Measurements from ENCODE around the gene UBE2U.
"Not testable (repeated sequence)": the region's sequence is repeated elsewhere in the genome, so short reads cannot be mapped to it uniquely, and the experiment has no call there.

The UBE2U gene

DNA sequence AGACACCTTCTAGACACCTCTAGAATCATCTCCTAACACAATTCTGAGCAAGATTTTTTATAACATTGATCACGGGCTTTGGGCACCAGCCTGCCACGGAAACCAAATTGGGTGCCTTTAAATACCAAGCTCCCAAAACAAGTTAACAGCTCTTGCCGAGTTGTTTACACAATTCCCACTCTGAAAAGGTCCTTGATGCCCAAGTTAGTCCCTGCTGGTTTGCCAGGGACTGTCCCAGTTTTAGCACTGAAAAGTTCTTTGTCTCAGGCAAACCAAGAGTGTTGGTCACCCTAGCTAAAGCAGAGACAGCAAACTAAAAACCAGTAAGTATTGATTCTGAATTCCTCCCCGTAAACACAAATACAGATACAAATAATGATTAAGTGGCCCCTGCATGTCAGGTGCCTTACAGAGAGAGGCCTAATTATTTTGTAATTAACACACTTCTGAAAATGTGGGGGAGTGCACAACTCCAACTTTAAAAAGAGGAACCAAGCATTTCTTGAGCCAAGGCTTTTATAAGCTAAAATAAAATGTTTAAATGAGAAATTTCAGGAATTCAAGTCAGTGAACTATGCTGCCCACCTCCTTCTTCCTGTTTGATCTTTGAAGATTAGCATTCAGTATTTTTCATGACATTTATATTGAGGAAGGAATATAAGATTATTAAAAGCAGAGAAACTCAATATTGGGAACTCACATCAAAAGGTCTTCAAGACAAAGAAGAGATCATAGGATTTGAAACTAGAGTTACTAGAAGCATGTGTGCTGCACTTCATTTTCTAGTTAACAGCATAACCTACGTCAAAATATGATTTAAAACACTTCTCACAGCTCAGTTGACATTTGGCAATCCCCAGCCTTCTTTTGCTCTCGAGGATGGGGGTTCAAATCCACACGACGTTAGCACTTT is 9.0 kb upstream of the UBE2U start:
- no peak for DNase-seq

DNA sequence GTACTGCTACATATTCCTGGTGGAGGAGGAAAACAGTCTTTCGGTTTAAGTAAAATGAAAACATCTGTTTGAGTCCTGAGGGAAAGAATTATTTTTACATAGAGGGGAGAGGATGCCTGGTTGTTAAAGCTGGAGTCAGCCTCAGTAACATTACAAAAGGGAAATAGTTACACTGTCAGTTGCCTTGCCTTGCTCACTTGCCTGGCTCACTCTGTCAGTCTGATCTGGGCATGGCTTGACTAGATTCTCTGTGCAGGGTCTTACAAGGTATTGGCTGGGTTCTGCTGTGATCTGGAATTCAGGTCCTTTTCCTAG is 8.4 kb upstream of the UBE2U start:
- no peak for DNase-seq

DNA sequence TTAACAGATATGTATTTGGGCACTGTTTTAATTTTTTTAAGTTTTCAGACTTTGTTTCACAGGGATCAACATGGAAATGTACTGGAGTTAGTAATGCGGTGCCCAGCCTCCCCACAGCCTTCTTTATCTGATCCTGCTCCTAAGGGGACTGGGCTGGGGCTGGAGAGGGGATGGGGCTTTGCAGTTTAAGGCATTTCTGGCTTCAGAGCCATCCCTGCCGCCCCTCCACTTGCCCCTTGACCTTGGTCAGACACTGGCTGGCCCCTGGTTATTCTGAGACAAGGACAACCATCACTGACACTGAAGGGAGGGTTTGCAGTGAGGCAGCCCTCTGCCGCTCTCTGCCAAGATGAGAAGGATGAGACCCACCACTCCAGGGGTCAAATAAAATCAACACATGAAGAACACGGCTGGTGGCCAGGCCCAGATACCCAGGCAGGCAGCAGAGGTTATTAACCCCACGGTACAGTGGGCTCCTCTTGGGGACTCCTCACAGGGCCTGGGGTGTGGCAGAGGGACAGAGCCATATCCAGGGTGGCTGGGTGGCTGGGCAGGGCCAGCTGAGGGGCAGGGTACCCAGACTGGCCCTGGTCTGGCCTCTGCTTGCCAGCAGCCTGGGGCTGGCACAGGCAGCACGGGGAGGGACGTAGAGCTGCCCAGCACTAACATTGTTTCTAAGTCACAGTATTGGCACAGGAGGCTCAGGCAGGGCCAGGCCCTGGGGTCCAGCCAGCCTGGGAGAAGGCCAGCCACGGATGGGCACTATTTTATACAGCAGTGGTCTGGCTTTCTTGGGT is 7.2 kb upstream of the UBE2U start:
- DNase-seq, result no peak

GRCh38 chr1:64197076-64197475 is 6.3 kb upstream of the UBE2U start:
- no peak for DNase-seq

GRCh38 chr1:64199154-64199553 is 4.3 kb upstream of the UBE2U start:
- no peak for DNase-seq

- no peak for DNase-seq
These were observed 3.4 kb upstream of the UBE2U start for GRCh38 chr1:64200064-64200463.

GRCh38 chr1:64209221-64209620 is 5.8 kb downstream of the UBE2U start:
- no peak for DNase-seq

DNA sequence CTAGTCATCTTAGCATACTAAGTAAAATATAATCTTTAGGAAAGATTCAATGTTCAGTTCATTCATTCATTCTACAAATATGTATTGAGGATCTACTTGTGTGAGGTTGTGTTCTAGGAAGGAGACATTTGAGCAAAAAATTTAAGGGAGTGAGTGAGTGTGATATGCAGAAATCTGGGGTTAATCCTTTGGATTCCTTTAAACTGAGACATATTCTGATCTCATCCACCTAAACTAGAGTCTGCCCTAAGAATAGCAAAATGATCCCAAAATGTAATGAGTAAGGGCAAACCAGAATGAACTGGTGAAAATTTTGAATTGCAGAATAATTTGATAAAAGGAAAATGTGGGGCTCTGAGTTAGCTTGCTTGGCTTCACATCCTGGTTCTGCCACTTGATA is 8.6 kb downstream of the UBE2U start:
- DNase-seq, result no peak

DNA sequence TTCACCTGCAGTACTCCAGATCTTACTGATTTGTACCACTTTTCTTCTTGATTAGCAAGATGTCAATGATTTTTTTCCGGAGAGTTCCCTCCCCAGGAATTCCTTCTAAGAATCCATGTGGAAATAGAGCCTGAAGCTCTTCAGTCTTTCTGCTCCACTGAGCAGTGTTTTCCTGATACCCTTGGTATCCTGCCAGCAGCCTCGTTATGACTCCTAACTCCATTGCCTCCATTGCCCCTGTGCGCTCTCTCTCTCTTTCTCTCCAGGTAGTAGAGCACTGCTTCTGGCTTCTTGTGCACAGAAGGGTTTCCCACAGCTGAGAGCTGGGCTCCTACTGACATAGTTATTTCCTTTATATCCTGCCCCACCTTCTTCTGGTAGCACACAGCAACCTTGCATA is 12.2 kb downstream of the UBE2U start:
- peak; percentile 96 for DNase-seq

DNA sequence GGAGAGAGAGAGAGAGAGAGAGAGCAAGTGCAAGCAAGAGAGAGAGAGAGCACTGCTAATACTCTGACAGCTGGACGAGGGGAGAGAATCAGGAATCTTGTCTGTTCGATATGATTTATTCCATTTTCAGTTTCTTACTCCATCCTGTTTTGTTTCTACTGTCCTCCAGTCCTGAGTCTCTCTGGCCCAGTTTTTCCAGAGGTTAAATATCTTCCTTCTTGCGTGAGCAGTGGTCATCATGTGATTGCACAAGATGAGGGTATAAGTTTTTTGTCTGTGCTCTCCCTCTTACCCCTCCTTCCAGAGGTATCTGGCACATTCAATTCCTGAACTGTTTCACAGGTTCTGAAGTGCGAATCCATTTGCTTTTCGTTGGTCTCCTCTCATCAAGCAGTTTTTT is 16.8 kb downstream of the UBE2U start:
- DNase-seq, result no peak

DNA sequence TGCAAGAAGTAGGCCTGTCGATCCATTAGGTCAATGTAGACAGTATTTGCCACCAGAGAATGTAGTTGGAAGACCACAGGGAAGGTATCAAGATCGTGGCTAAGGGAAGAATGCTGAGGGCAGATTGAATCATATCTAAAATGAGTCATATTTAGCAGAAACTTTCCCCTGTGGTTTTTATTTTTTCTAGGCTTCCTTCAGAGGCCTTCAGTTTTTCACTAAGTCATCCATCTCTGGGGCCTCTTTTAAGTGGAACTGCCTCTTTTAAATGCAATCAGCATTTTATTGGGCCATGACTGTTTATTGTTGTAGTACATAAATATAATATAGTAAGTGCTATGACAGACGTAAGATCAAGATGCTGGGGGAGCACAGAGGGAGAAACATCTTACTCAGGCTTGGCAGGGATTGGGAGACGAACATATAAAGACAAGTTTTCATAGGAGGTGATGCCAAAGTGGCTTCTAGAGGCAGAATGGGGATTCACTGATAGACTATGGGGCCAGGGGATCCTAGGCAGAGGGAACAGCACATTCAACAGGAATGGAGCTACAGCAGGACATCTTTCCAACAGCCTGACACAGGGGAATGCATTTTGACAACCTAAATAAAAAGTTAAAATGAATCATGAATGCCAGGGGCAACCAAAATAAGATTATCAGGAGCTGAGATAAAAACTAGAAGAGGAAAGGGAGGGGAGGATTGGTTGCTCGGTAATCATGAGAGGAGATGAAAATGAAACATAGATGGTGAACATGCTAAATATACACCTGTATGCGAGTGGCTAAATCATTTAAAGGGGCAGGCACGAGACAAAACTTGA is 20.1 kb downstream of the UBE2U start:
- no peak for DNase-seq

DNA sequence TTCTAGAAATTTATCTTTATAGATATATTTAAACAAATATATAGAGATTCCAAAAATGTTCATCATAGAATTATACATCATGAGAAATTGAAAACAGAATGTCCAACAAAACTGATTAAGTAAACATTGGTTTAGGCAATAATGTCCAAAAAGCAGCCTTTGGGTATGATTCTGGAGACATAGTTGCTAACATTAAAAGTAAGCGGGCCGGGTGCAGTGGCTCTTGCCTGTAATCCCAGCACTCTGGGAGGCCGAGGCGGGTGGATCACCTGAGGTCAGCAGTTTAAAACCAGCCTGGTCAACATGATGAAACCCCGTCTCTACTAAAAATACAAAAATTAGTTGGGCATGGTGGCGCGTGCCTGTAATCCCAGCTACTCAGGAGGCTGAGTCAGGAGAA is 20.8 kb downstream of the UBE2U start:
- not testable (repeated sequence) for DNase-seq

DNA sequence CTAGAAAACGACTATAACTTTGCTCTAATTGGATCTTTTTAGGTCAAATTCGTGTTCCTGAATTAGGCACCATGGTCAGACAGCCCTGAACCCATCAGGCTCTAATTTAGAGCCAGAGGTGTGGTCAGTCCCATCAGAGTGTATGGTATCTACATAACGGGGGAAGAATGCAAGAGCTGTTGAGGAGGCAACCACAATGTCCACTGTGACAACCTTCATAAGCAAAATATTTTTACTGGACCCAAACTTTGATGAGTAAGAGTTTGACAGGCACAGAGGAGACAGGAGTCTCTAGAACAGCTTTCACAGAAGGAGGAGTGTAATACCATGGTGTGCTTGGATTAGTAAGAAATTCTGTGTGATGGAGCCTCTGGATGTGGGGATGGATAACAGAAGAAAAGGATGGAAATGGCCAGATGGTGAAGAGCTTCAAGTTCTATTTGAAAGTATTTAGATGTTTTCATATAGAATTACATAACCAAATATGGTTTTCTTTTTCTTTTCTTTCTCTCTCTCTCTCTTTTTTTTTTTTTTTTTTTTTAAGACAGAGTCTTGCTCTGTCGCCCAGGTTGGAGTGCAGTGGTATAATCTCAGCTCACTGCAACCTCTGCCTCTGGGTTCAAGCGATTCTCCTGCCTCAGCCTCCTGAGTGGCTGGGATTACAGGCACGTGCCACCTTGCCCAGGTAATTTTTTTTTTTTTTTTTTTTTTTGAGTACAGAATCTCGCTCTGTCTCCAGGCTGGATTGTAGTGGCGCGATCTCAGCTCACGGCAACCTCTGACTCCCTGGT is 24.9 kb downstream of the UBE2U start:
- DNase-seq, result no peak

- DNase-seq, result peak; percentile 82
These were observed 25.9 kb downstream of the UBE2U start for GRCh38 chr1:64229307-64229706.

- DNase-seq, result peak; percentile 96
These were observed 27.7 kb downstream of the UBE2U start for GRCh38 chr1:64231153-64231552.

- DNase-seq, result peak; percentile 34
These were observed 28.2 kb downstream of the UBE2U start for GRCh38 chr1:64231654-64232053.

DNA sequence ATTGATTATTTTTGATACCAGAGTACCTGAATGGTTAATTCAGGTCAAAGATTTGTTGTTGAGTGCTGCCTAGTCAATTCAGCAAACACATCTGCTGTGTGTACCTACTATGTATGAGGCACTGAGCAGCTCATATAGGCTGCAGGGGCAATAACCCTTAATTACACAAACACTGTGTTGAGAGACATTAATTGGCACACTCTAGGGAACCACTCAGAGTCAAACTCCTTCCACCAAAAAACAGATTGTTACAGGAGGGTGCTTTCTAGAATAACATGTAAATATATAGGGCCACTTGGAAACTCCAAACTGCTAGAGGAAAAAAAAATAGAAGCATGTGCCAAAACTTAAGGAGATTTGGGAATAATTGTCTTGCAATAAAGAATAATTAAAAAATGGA is 31.3 kb downstream of the UBE2U start:
- peak; percentile 33 for DNase-seq

DNA sequence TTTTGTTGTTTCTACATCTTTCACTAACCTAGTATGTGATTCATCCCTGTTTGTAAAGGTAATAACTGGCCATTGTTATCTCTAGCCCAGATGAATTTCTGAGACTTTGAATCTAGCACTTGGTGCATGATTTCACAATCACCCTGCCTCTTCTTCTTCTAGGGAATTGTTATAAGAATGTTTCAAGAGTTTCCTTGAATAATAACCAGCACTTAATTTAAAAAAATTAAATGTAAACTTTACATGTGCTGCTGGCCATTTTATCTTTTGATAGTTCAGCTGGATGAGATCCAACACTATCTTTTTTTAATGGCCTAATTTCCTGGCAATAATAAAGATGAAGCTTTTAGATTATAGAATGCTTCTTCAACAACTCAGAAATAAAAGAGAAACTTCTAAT is 31.8 kb downstream of the UBE2U start:
- DNase-seq, result no peak

- DNase-seq, result no peak
These were observed 32.5 kb downstream of the UBE2U start for GRCh38 chr1:64235910-64236309.

DNA sequence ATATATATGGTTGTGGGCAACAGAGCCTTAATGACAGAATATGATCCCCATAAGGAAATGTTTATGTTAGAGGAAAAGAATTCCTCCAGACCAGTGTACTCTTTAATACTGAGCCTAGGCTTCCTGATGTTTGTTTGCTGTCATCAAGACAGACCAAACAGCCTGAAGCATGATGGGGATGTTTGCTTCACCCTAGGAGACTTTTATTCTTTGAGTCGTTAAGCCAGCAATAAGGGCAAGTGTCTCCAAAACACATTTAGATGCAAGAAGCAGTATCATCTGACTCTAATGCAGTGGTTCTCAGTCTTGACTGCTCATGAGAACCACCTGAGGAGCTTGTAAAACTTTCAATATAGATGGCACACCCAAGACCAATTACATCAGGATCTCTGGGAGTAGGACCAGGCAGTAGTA is 33.1 kb downstream of the UBE2U start:
- no peak for DNase-seq

DNA sequence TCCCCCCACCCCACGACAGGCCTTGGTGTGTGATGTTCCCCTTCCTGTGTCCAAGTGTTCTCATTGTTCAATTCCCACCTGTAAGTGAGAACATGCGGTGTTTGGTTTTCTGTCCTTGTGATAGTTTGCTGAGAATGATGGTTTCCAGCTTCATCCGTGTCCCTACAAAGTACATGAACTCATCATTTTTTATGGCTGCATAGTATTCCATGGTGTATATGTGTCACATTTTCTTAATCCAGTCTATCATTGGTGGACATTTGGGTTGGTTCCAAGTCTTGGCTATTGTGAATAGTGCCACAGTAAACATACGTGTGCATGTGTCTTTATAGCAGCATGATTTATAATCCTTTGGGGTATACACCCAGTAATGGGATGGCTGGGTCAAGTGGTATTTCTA is 36.1 kb downstream of the UBE2U start:
- DNase-seq, result not testable (repeated sequence)

DNA sequence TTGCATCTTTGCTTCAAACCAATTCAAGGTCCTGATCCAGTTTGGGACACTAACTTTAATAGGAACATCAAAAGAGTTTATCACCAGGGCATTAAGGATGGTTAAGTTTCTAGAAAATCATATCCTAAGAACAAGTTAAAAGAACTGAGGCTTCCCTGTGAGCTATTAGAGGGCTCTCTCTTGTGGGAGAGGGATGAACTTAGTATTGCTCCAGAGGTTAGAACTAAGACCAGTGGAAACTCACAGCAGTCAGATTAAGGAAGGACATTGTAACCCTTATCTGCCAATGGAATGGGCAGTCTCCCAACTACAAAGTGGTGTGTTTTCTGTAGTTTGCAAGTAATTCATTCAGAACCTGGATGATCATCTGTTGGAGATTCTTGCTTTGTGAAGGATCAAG is 36.8 kb downstream of the UBE2U start:
- no peak for DNase-seq

DNA sequence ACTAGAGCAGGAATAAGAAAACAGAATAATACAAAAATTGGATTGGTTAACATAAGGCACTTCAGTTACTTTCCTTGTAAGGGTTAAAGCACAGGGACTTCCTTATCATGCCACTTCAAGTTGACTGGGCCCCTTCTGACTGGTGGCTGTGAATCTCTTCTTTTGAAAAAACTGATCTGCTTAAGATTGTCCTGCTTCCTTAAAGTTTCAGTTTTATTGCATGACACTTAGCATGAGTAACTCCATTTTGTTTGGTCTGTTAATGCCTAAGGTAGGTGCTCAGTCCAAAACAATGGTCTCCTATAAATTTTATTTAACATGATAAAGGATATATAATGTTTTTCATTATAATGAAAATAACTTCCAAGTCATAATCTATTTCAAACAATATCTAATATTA is 37.6 kb downstream of the UBE2U start:
- no peak for DNase-seq

All from NCI-H2029 treated with DMSO at 0.1 percent for 48 hours (cell line).